HG02763 (cell line): ENCODE results near the gene RUNX2.

Source experiments
- ATAC-seq: cut with Tn5 transposase; IDR thresholded peaks from one replicate; pipeline ENCODE4 v1.9.1; 2021; ENCODE audit warnings: mild to moderate bottlenecking, moderate library complexity; ENCODE audit not compliant: unreplicated experiment

Gene RUNX2

DNA sequence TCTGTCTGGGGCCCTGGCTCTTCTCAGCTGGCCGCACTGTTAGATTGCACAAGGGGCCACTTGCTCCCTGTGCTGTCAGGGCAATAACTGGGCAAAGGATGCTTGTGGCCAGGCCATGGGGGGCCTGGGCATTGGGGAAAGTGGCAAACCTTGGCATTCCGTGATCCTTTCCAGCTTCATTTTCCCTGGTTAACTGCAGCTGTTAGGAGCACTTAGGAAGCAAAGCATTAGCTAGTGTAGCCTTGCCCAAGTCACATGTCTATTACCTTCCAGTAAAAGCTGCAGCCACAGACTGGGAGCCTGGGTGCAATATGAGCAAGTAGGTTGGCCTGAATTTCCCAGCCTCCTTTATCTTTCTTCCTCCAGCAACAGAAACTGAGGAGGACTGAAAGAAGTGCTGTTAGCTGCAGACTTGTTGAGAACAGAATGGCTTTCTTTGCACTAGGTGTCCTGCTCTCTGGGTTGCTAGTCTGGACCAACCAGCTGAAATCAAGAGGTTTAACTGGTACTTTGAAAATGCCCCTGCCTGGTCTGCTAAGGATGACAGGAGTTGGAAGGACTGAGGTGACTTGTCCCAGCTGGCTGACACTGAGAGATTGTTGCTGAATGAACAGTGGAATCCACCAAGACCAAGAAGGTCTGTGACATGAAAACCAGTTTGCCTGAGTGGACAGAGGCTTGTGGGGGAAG lies 361.9 kb downstream of the RUNX2 start:
- ATAC-seq, result no peak

DNA sequence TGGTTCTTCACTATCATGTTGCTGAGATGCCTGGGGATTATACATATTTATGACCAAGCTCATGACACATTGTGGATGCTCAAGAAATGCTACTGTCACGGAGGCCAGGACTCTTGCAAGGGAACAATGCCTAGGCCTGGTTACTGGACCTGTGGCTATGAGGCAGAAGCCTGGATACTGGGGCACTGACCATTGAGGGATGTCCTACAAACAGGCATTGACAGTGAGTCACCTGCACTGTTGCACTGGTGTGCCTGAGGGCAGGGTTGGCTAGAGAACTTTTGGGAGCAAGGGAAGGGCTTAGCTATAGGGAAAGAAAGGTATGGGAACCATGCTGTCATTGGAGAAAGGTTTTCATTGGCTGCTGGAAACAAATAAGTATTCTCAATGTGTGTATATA lies 362.7 kb downstream of the RUNX2 start:
- no peak for ATAC-seq

DNA sequence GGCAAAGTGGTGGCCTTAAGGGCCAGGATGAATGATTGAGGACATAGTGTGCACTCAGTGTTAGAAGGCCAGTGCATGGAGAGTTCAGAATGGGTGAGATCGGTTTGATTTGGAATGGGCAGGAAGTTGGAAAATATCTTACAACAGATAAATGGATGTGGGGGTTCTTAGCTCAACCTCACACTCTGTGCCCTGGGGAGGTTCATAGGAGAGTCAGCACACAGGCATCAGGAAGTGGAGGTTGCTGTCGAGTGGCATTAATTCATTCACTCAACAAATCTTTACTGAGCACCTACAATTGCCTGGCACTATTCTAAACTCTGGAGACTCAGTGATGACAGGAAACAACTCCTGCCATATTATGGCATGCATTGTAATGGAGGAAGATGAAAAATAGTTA lies 363.3 kb downstream of the RUNX2 start:
- no peak for ATAC-seq

DNA sequence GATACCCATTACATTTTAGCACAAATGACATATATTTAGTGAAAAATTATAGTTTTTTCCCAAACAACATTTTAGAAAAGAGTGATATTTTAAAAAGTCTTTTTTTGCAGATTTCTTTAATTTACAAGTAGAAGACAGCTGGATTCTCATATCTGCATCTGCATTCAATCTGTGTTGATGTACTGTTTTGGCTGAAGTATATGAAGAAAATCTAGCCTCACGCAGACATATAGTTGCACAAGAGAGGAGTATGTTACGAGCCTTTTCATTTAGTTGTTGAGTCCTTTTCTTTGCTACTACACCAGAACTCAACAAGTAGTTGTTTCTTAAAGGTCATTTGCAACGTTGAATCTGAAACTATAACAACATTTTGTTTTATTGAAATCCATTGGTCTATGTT lies 363.9 kb downstream of the RUNX2 start:
- ATAC-seq, result no peak

DNA sequence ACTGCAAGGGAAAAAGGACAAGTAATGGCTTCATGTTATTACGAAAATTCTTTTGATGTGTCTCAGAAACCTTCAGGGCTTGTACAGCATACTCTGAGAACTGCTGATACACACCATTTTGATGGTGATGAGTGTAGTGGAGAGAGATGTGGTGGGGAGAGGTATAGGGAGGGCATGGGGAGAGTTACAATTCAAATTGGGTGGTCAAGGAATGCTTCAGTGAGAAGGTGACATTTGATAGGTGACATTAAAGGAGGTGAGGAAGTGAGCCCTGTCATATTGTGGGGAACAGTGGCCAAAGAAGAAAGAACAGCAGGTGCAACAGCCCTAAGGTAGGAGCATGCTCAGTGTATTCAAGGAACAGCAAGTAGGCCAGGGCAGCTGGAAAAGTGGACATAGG lies 368.6 kb downstream of the RUNX2 start:
- no peak for ATAC-seq

DNA sequence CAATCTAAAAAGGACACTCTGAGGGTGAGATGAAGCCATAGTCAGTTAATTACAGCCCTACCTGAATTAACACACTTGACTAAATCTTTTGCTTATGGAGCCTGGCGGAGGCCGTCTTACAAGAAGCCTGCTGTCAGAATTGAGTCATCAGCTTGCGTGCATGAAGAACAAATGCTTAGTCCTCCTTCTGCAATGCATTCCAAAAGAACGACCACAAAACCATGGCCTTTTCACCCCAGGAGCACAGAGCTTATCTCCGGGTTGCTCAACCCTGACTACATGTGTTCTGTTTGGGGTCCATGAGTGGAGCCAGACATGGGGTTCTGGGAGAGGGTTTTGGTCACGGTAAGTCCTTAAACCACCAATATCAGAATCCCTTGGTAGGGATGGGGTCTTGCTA lies 369.5 kb downstream of the RUNX2 start:
- ATAC-seq, result peak; percentile 47

GRCh38 chr6:45698046-45698445 lies 369.9 kb downstream of the RUNX2 start:
- ATAC-seq, result no peak

GRCh38 chr6:45699663-45700062 lies 371.5 kb downstream of the RUNX2 start:
- no peak for ATAC-seq

- no peak for ATAC-seq
Observed at GRCh38 chr6:45702849-45703739, 375.0 kb downstream of the RUNX2 start.

GRCh38 chr6:45704056-45704800 lies 376.1 kb downstream of the RUNX2 start:
- ATAC-seq, result no peak

DNA sequence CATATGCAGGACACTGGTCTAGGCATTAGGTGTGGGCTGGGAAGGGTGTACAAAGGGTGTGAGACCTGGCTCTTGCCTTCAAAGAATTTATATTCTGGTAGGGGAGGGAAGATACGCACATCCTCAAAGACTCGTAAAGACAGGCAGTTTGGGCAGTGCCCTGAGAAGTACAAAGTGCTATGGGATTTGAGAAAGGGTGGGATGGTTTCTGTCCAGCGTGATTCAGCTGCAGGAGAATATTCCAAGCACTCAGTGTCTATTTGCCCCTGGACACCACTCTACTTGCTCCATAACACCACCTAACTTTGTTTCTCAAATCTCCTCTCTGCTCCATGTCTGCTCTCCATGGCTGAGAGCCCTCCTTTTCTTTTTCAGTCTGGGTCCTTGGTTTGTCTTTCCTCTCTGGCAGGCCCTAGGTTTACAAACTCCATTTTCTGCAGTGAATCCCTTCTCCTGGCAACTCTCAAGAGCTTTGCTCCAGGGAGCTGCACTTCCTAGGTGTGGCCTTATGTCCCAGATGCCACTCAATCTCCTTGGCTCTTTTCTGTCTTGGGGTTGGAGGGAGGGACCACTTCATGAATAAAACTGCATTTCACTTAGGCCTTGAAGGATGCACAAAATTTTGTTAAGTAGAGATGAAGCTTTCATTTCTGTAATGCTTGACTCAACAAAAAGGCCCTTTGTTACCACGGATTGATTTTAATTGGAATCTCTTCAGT lies 377.2 kb downstream of the RUNX2 start:
- ATAC-seq, result no peak

GRCh38 chr6:45706319-45706718 lies 378.2 kb downstream of the RUNX2 start:
- no peak for ATAC-seq

DNA sequence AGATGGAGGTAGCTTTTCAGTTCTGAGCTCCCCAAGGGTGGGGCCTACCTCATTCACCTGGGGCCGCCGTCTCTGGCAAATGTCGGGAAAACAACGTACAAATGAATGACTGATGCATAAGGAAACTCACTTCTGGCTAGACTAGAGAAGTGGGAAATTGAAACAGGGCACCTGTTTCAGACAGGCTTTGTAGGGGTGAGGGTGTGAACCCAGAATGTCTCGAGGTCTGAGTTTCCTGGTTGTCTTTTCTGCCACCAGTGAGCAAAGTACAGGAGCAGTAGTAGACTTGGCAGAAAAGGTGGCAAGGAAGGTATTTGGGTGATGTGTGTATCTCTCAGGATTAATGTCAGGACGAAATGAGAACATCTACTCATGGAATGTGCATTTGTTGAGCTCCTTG lies 379.0 kb downstream of the RUNX2 start:
- no peak for ATAC-seq

DNA sequence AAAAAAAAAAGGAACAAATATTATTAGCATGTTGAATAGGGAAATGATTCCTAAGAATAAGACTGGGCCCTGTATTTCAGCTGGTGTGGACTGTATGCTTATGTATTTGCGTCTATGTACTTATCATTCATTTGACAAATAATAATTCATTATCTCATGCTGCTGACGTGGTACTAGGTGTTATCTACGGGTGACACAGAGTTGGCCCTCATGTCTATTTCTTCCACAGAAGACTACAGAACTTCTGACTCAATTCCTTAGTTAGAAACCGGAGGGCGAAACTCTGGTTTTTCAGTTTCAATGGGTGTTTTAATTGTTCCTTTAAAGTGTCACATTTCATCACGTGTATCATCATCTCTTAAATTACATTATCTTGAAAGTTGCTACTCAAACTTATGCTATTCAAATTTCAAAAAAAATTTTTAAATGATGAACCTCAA lies 381.7 kb downstream of the RUNX2 start:
- ATAC-seq, result peak; percentile 49

GRCh38 chr6:45710304-45710821 lies 382.2 kb downstream of the RUNX2 start:
- peak; percentile 80 for ATAC-seq

GRCh38 chr6:45712076-45712475 lies 383.9 kb downstream of the RUNX2 start:
- no peak for ATAC-seq

GRCh38 chr6:45712786-45713185 lies 384.7 kb downstream of the RUNX2 start:
- ATAC-seq, result no peak
